Measurements from ENCODE around the gene HECW1. TPM values are rescaled to one million over a fixed set of nuclear protein-coding genes. Genes with fewer than 3 reads are reported as not detected.

The HECW1 gene
- total RNA-seq, 1 donor from 2014 or later, result not detected

- DNase-seq (ENCODE audit: low read depth, low spot score), result no peak
Observed at GRCh38 chr7:43143918-43144589, 31.6 kb downstream of the HECW1 start.

GRCh38 chr7:43148161-43148731, 35.8 kb downstream of the HECW1 start:
- no peak for DNase-seq (ENCODE audit: low read depth, low spot score)

- DNase-seq (ENCODE audit: low read depth, low spot score), result no peak
Observed at GRCh38 chr7:43151076-43151475, 38.6 kb downstream of the HECW1 start.

GRCh38 chr7:43152696-43153095, 40.2 kb downstream of the HECW1 start:
- DNase-seq (ENCODE audit: low read depth, low spot score), result no peak

- no peak for DNase-seq (ENCODE audit: low read depth, low spot score)
Observed at GRCh38 chr7:43155636-43156035, 43.2 kb downstream of the HECW1 start.

GRCh38 chr7:43163885-43164284, 51.4 kb downstream of the HECW1 start:
- DNase-seq (ENCODE audit: low read depth, low spot score), result no peak

GRCh38 chr7:43164757-43165156, 52.3 kb downstream of the HECW1 start:
- DNase-seq (ENCODE audit: low read depth, low spot score), result no peak

GRCh38 chr7:43166686-43167085, 54.2 kb downstream of the HECW1 start:
- DNase-seq (ENCODE audit: low read depth, low spot score), result no peak

GRCh38 chr7:43169076-43169475, 56.6 kb downstream of the HECW1 start:
- no peak for DNase-seq (ENCODE audit: low read depth, low spot score)

GRCh38 chr7:43170571-43170970, 58.1 kb downstream of the HECW1 start:
- no peak for DNase-seq (ENCODE audit: low read depth, low spot score)

- DNase-seq (ENCODE audit: low read depth, low spot score), result no peak
Observed at GRCh38 chr7:43175570-43176200, 63.2 kb downstream of the HECW1 start.

- no peak for DNase-seq (ENCODE audit: low read depth, low spot score)
Observed at GRCh38 chr7:43179393-43179792, 66.9 kb downstream of the HECW1 start.

- no peak for DNase-seq (ENCODE audit: low read depth, low spot score)
Observed at GRCh38 chr7:43192806-43193460, 80.5 kb downstream of the HECW1 start.

GRCh38 chr7:43193893-43194292, 81.4 kb downstream of the HECW1 start:
- DNase-seq (ENCODE audit: low read depth, low spot score), result no peak

- no peak for DNase-seq (ENCODE audit: low read depth, low spot score)
Observed at GRCh38 chr7:43195256-43195655, 82.8 kb downstream of the HECW1 start.

- DNase-seq (ENCODE audit: low read depth, low spot score), result no peak
Observed at GRCh38 chr7:43195768-43196167, 83.3 kb downstream of the HECW1 start.

- DNase-seq (ENCODE audit: low read depth, low spot score), result no peak
Observed at GRCh38 chr7:43196379-43196778, 83.9 kb downstream of the HECW1 start.

GRCh38 chr7:43198016-43198415, 85.6 kb downstream of the HECW1 start:
- no peak for DNase-seq (ENCODE audit: low read depth, low spot score)

GRCh38 chr7:43198599-43199090, 86.2 kb downstream of the HECW1 start:
- DNase-seq (ENCODE audit: low read depth, low spot score), result no peak

- no peak for DNase-seq (ENCODE audit: low read depth, low spot score)
Observed at GRCh38 chr7:43199371-43200160, 87.1 kb downstream of the HECW1 start.

GRCh38 chr7:43201912-43202311, 89.5 kb downstream of the HECW1 start:
- no peak for DNase-seq (ENCODE audit: low read depth, low spot score)

Measured in pulmonary artery endothelial cell (primary cell).